ENCODE results near the gene IGF1R. TPM values are rescaled to one million over a fixed set of nuclear protein-coding genes. Genes with fewer than 3 reads are reported as not detected.

The IGF1R gene
- total RNA-seq, 2 experiments from 2014 or later, result 7.1 to 7.7 TPM

GRCh38 chr15:98720577-98721565 lies 72.5 kb downstream of the IGF1R start:
- peaks cover 3% of the 10 kb centered on the region for H3K4me1 Mint-ChIP-seq
- no peak for DNase-seq
- H3K36me3 Mint-ChIP-seq (ENCODE audit: low read depth), result no peaks in the 10 kb centered on the region
- H3K4me3 Mint-ChIP-seq, result no peak overlapping the region
- CTCF ChIA-PET, result no interaction called here
- no peak overlapping the region for H3K27ac Mint-ChIP-seq
- no peaks in the 10 kb centered on the region for H3K27me3 Mint-ChIP-seq
- POLR2A ChIA-PET, result no interaction called here
- H3K9me3 Mint-ChIP-seq, result no peaks in the 10 kb centered on the region

GRCh38 chr15:98722209-98722608 lies 73.9 kb downstream of the IGF1R start:
- H3K4me1 Mint-ChIP-seq, result peaks cover 2% of the 10 kb centered on the region
- POLR2A ChIA-PET, result no interaction called here
- H3K9me3 Mint-ChIP-seq, result no peaks in the 10 kb centered on the region
- CTCF ChIA-PET, result no interaction called here
- H3K27ac Mint-ChIP-seq, result no peak overlapping the region
- no peak overlapping the region for H3K4me3 Mint-ChIP-seq
- no peaks in the 10 kb centered on the region for H3K36me3 Mint-ChIP-seq (ENCODE audit: low read depth)
- no peaks in the 10 kb centered on the region for H3K27me3 Mint-ChIP-seq
- no peak for DNase-seq

DNA sequence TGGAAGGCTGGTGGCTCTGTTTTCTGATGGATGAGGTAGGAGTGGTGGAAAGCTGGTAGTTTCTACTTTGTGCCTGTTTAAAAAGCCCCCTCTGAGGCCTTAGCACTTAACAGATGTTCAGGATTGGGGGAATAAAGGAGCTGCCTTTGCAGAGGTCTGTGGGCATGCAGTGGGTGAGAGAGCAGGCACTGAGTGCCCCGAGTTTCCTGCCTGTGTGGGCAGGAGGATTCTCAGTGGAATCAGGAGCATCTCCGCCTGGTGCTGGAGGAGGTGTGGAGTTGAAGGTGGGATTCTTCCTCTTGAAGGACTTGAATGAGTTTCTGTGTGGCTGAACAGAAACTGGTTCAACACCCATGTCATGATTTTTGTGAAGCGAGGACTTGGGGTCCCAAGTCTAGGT lies 74.3 kb downstream of the IGF1R start:
- DNase-seq, result no peak
- POLR2A ChIA-PET, result no interaction called here
- no peak overlapping the region for H3K4me3 Mint-ChIP-seq
- no peaks in the 10 kb centered on the region for H3K27me3 Mint-ChIP-seq
- H3K27ac Mint-ChIP-seq, result no peak overlapping the region
- H3K36me3 Mint-ChIP-seq (ENCODE audit: low read depth), result no peaks in the 10 kb centered on the region
- CTCF ChIA-PET, result interaction anchor here (1.4 kb wide), 1 partner anchor 8 kb away, joined by 3 read pairs; no protein-coding TSS in a partner anchor
- H3K9me3 Mint-ChIP-seq, result no peaks in the 10 kb centered on the region
- peaks cover 5% of the 10 kb centered on the region for H3K4me1 Mint-ChIP-seq

- POLR2A ChIA-PET, result no interaction called here
- H3K4me3 Mint-ChIP-seq, result no peak overlapping the region
- H3K27me3 Mint-ChIP-seq, result no peaks in the 10 kb centered on the region
- no peaks in the 10 kb centered on the region for H3K9me3 Mint-ChIP-seq
- peaks cover 6% of the 10 kb centered on the region for H3K4me1 Mint-ChIP-seq
- DNase-seq, result no peak
- CTCF ChIA-PET, result interaction anchor here (1.4 kb wide), 1 partner anchor 9 kb away, joined by 3 read pairs; no protein-coding TSS in a partner anchor
- no peak overlapping the region for H3K27ac Mint-ChIP-seq
- no peaks in the 10 kb centered on the region for H3K36me3 Mint-ChIP-seq (ENCODE audit: low read depth)
Observed at GRCh38 chr15:98723195-98723594, 74.9 kb downstream of the IGF1R start.

GRCh38 chr15:98724048-98724447 lies 75.7 kb downstream of the IGF1R start:
- no peaks in the 10 kb centered on the region for H3K36me3 Mint-ChIP-seq (ENCODE audit: low read depth)
- POLR2A ChIA-PET, result no interaction called here
- H3K27ac Mint-ChIP-seq, result no peak overlapping the region
- H3K27me3 Mint-ChIP-seq, result no peaks in the 10 kb centered on the region
- no peaks in the 10 kb centered on the region for H3K9me3 Mint-ChIP-seq
- CTCF ChIA-PET, result interaction anchor here (1.4 kb wide), 1 partner anchor 10 kb away, joined by 3 read pairs; no protein-coding TSS in a partner anchor
- H3K4me3 Mint-ChIP-seq, result no peak overlapping the region
- peaks cover 6% of the 10 kb centered on the region for H3K4me1 Mint-ChIP-seq
- DNase-seq, result no peak

DNA sequence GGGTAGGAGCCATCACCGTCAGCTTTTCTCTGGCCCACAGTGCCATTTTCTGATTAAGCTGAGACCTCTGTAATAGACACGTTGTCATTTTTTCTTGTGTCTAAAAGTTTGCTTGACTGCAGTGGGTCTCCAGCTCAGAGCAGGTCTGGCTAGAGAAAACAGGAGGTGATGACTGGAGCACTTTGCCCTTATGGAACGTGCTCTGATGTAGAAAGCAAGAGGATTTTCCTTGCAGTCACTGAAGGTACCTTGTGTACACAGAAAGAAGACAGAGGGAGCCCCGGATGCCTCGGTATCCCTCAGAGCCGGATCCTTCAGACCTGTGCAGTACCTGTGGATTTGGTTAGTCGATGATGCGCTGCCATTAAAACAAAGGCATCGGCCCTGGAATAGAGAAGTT lies 76.2 kb downstream of the IGF1R start:
- ChIA-PET CTCF (no interaction called here), POLR2A (no interaction called here)
- H3K4me1 Mint-ChIP-seq, result peaks cover 6% of the 10 kb centered on the region
- DNase-seq, result no peak
- H3K27me3 Mint-ChIP-seq, result no peaks in the 10 kb centered on the region
- no peaks in the 10 kb centered on the region for H3K36me3 Mint-ChIP-seq (ENCODE audit: low read depth)
- no peak overlapping the region for H3K27ac Mint-ChIP-seq
- H3K9me3 Mint-ChIP-seq, result no peaks in the 10 kb centered on the region
- H3K4me3 Mint-ChIP-seq, result no peak overlapping the region

GRCh38 chr15:98725874-98726273 lies 77.5 kb downstream of the IGF1R start:
- ChIA-PET CTCF (no interaction called here), POLR2A (no interaction called here)
- DNase-seq, result no peak
- no peaks in the 10 kb centered on the region for H3K36me3 Mint-ChIP-seq (ENCODE audit: low read depth)
- H3K4me1 Mint-ChIP-seq, result peaks cover 6% of the 10 kb centered on the region
- H3K27ac Mint-ChIP-seq, result no peak overlapping the region
- H3K27me3 Mint-ChIP-seq, result no peaks in the 10 kb centered on the region
- H3K4me3 Mint-ChIP-seq, result no peak overlapping the region
- no peaks in the 10 kb centered on the region for H3K9me3 Mint-ChIP-seq

GRCh38 chr15:98727115-98728040 lies 79.0 kb downstream of the IGF1R start:
- POLR2A ChIA-PET, result no interaction called here
- no peak overlapping the region for H3K4me3 Mint-ChIP-seq
- CTCF ChIA-PET, result interaction anchor here (0.7 kb wide), 1 partner anchor 54 kb away, joined by 4 read pairs; no protein-coding TSS in a partner anchor
- no peak for DNase-seq
- no peaks in the 10 kb centered on the region for H3K9me3 Mint-ChIP-seq
- peaks cover 6% of the 10 kb centered on the region for H3K4me1 Mint-ChIP-seq
- H3K36me3 Mint-ChIP-seq (ENCODE audit: low read depth), result no peaks in the 10 kb centered on the region
- no peaks in the 10 kb centered on the region for H3K27me3 Mint-ChIP-seq
- H3K27ac Mint-ChIP-seq, result no peak overlapping the region

- CTCF ChIA-PET, result interaction anchor here (0.7 kb wide), 1 partner anchor 53 kb away, joined by 4 read pairs; no protein-coding TSS in a partner anchor
Observed at GRCh38 chr15:98728082-98728810, 79.9 kb downstream of the IGF1R start.

GRCh38 chr15:98728811-98729160 lies 80.4 kb downstream of the IGF1R start:
- POLR2A ChIA-PET, result no interaction called here
- Mint-ChIP-seq H3K27ac (no peak overlapping the region), H3K9me3 (no peaks in the 10 kb centered on the region), H3K27me3 (no peaks in the 10 kb centered on the region), H3K36me3 (ENCODE audit: low read depth) (no peaks in the 10 kb centered on the region), H3K4me1 (peaks cover 6% of the 10 kb centered on the region), H3K4me3 (no peak overlapping the region)
- no peak for DNase-seq
- CTCF ChIA-PET, result no interaction called here

More at GRCh38 chr15:98728082-98728810, 79.9 kb downstream of the IGF1R start:
- Mint-ChIP-seq H3K4me1 (peaks cover 6% of the 10 kb centered on the region), H3K36me3 (ENCODE audit: low read depth) (no peaks in the 10 kb centered on the region), H3K4me3 (no peak overlapping the region), H3K27me3 (no peaks in the 10 kb centered on the region), H3K27ac (no peak overlapping the region), H3K9me3 (no peaks in the 10 kb centered on the region)
- POLR2A ChIA-PET, result no interaction called here
- DNase-seq, result no peak

DNA sequence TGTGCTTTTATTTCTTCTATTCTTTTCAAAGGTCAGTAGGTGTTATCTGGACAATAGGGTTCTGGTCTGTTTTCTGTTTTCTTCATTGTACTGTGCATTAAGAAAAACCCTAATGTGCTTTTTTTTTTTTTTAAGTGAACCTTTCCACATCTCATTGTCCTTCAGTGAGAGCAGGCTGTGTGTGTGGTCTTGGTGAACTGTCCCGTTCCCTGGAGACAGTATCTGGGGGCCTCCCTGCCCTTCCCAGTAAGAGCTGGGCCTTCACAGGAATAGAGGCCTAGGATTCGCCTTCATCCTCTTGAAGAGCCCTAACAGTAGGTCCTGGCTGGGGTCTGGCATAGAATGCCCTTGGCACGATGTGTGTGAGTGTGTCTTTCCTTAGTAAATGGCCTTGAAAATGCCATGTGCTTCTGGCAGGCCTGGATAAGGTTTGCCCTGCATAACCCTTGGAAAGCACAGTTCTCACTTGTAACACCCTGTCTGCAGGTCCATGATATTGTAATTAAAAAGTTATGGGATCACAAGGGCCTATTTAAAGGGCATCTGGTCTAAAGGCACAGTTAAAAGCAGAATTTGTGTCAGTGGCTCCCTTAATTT lies 81.2 kb downstream of the IGF1R start:
- DNase-seq, result no peak
- Mint-ChIP-seq H3K4me1 (peaks cover 6% of the 10 kb centered on the region), H3K4me3 (no peak overlapping the region), H3K27me3 (no peaks in the 10 kb centered on the region), H3K36me3 (ENCODE audit: low read depth) (no peaks in the 10 kb centered on the region), H3K27ac (no peak overlapping the region), H3K9me3 (no peaks in the 10 kb centered on the region)
- ChIA-PET CTCF (no interaction called here), POLR2A (no interaction called here)

- Mint-ChIP-seq H3K4me1 (peaks cover 6% of the 10 kb centered on the region), H3K4me3 (no peak overlapping the region), H3K9me3 (no peaks in the 10 kb centered on the region), H3K36me3 (ENCODE audit: low read depth) (no peaks in the 10 kb centered on the region), H3K27me3 (no peaks in the 10 kb centered on the region), H3K27ac (no peak overlapping the region)
- ChIA-PET CTCF (no interaction called here), POLR2A (no interaction called here)
- DNase-seq, result no peak
Observed at GRCh38 chr15:98730860-98731711, 82.7 kb downstream of the IGF1R start.
